ENCODE measurements around the gene CDKAL1. TPM values are rescaled to one million over a fixed set of nuclear protein-coding genes. Genes with fewer than 3 reads are reported as not detected.

Gene CDKAL1
- total RNA-seq, 1 donor from 2014 or later: 9.6 TPM

DNA sequence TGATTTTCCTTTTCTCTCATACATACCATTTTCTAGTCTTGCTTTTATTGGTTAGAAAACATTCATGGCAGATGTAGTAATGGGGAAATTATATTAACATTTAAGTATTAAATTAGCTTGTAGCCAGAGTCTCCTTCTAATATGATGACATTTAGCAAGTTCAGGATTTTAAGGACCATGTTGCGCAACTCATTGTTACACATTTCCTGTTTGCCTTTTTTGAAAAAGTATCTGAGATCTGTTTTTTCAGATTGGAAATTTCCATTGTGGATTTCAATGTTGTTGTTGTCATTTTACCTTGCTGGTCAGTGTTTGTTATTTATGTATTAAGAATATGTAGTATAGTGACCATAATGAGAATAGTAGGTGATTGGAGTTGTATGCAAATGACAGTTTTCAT is 38.7 kb downstream of the CDKAL1 start:
- Mint-ChIP-seq H3K36me3 (ENCODE audit: low read depth) (peaks cover 2% of the 10 kb centered on the region), H3K27ac (ENCODE audit: unreplicated experiment) (no peak overlapping the region), H3K27me3 (ENCODE audit: low read depth) (no peaks in the 10 kb centered on the region), H3K4me1 (ENCODE audit: low read depth) (peaks cover 5% of the 10 kb centered on the region), H3K9me3 (ENCODE audit: low read depth) (no peaks in the 10 kb centered on the region), H3K4me3 (ENCODE audit: unreplicated experiment) (no peak overlapping the region)
- TF ChIP-seq, protein P1, sequence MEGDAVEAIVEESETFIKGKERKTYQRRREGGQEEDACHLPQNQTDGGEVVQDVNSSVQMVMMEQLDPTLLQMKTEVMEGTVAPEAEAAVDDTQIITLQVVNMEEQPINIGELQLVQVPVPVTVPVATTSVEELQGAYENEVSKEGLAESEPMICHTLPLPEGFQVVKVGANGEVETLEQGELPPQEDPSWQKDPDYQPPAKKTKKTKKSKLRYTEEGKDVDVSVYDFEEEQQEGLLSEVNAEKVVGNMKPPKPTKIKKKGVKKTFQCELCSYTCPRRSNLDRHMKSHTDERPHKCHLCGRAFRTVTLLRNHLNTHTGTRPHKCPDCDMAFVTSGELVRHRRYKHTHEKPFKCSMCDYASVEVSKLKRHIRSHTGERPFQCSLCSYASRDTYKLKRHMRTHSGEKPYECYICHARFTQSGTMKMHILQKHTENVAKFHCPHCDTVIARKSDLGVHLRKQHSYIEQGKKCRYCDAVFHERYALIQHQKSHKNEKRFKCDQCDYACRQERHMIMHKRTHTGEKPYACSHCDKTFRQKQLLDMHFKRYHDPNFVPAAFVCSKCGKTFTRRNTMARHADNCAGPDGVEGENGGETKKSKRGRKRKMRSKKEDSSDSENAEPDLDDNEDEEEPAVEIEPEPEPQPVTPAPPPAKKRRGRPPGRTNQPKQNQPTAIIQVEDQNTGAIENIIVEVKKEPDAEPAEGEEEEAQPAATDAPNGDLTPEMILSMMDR (IDR thresholded peaks at IDR 0.05): no peak
- no peak for DNase-seq (ENCODE audit: low spot score)

DNA sequence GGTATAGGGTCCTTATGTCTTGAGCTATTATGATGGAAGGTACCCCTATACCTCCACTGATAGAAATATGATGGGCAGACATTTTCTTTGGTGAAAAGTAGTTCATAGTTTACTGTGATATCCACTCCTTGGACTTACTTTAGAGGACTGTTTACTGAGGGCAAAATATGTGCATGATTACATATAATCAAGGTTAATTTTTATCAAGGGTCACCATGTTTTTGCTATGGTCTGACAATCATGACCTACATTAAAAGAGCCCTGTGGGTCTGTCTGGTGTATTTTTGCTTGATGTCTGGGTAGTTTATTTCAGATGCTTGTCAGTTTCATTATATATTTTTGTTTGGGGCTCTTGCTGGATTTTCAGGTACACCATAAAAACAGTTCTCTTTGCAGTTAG is 40.1 kb downstream of the CDKAL1 start:
- no peak overlapping the region for H3K4me3 Mint-ChIP-seq (ENCODE audit: unreplicated experiment)
- DNase-seq (ENCODE audit: low spot score): no peak
- TF ChIP-seq, protein P1 (IDR thresholded peaks at IDR 0.05): no peak
- no peaks in the 10 kb centered on the region for H3K27me3 Mint-ChIP-seq (ENCODE audit: low read depth)
- H3K9me3 Mint-ChIP-seq (ENCODE audit: low read depth): no peaks in the 10 kb centered on the region
- H3K4me1 Mint-ChIP-seq (ENCODE audit: low read depth): peaks cover 5% of the 10 kb centered on the region
- no peak overlapping the region for H3K27ac Mint-ChIP-seq (ENCODE audit: unreplicated experiment)
- H3K36me3 Mint-ChIP-seq (ENCODE audit: low read depth): no peaks in the 10 kb centered on the region

DNA sequence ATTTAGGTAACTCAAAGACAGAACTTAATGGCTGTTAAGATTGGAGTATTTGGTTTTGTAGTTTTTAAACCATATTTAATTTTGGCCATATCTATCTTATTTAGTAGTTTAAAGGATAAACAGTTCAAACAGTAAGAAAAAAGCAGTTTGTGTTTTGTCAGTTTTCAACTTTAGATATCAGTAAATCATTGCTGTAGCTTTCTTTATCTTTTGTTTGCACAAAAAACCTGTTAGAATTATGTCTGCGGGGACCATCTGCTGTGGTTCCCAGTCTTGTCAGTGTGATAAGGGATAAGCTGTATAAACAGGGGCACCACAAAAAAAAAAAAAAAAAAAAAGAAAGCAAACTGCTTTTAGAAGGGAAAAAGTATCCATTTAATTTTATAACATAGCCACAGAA is 40.9 kb downstream of the CDKAL1 start:
- no peaks in the 10 kb centered on the region for H3K36me3 Mint-ChIP-seq (ENCODE audit: low read depth)
- no peak overlapping the region for H3K4me3 Mint-ChIP-seq (ENCODE audit: unreplicated experiment)
- no peak overlapping the region for H3K27ac Mint-ChIP-seq (ENCODE audit: unreplicated experiment)
- TF ChIP-seq, protein P1 (IDR thresholded peaks at IDR 0.05): no peak
- H3K27me3 Mint-ChIP-seq (ENCODE audit: low read depth): no peaks in the 10 kb centered on the region
- H3K9me3 Mint-ChIP-seq (ENCODE audit: low read depth): no peaks in the 10 kb centered on the region
- DNase-seq (ENCODE audit: low spot score): no peak
- H3K4me1 Mint-ChIP-seq (ENCODE audit: low read depth): peaks cover 5% of the 10 kb centered on the region

DNA sequence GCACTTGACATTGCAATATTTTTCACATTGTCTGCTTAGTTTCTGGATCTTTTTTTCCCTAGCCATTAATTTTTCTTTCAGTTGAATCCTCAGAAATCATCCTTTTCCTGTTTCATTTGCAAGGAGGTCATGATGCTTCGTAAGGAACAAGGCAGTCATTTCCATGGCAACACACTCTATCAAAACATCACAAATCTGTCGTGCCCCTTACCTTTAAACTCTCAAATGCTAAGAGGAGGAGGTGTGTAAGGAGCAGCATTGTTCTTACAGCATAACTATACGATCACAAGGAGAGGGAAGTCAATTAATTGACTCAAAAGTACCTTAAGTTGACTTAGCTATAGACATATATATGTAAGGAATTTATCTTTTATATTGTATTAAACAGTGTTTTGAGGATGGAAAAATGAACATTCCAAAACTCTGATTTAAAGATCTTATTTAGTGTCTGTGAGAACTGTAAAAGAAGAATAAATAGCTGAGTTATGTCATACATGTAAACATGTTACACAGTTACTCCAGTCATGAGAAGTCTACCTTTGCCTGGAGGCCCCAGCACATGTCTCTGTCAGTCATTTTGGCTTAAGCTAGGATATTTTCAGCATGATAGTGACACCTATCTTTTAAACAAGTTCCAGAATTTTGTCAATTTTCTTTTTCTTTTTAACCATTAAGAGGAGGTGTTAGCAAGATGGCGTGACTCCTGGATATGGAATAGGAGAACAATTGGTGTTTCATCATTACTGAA is 41.6 kb downstream of the CDKAL1 start:
- Mint-ChIP-seq H3K27me3 (ENCODE audit: low read depth) (no peaks in the 10 kb centered on the region), H3K9me3 (ENCODE audit: low read depth) (no peaks in the 10 kb centered on the region), H3K36me3 (ENCODE audit: low read depth) (no peaks in the 10 kb centered on the region), H3K27ac (ENCODE audit: unreplicated experiment) (no peak overlapping the region), H3K4me3 (ENCODE audit: unreplicated experiment) (no peak overlapping the region), H3K4me1 (ENCODE audit: low read depth) (peaks cover 5% of the 10 kb centered on the region)
- DNase-seq (ENCODE audit: low spot score): no peak
- TF ChIP-seq, protein P1 (IDR thresholded peaks at IDR 0.05): no peak

DNA sequence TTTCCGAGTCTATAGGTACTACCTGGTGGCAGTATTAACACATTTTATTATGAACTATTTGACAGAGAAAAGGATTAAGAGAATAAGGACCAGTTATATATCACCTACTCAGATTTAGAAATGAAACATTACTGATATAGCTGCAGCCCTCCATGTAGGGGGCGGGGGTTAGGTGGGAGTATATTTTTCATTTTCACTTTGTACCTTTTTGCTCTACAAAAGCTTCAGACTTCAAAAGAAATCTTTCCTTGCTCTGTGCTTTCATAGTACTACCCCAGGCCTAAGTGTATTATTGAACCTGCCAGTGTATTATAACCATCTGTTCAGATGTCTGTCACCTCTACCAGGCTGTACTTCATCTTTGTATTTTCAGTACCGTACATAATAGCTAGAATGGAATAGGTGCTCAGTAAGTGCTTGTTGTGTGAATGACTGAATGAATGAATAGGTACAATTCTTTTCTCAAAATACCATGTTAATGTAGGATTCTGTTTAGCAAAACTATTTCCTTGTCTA is 43.0 kb downstream of the CDKAL1 start:
- H3K9me3 Mint-ChIP-seq (ENCODE audit: low read depth): no peaks in the 10 kb centered on the region
- H3K4me1 Mint-ChIP-seq (ENCODE audit: low read depth): peaks cover 5% of the 10 kb centered on the region
- no peaks in the 10 kb centered on the region for H3K27me3 Mint-ChIP-seq (ENCODE audit: low read depth)
- no peak overlapping the region for H3K27ac Mint-ChIP-seq (ENCODE audit: unreplicated experiment)
- DNase-seq (ENCODE audit: low spot score): no peak
- H3K4me3 Mint-ChIP-seq (ENCODE audit: unreplicated experiment): no peak overlapping the region
- TF ChIP-seq, protein P1 (IDR thresholded peaks at IDR 0.05): no peak
- no peaks in the 10 kb centered on the region for H3K36me3 Mint-ChIP-seq (ENCODE audit: low read depth)
